HG03460 (cell line): ENCODE results near the gene STMN3.
"Not testable (repeated sequence)": the region's sequence is repeated elsewhere in the genome, so short reads cannot be mapped to it uniquely, and the experiment has no call there.

Experiments used
- ATAC-seq: cut with Tn5 transposase; IDR thresholded peaks from one replicate; pipeline ENCODE4 v1.9.1; 2021; ENCODE audit not compliant: unreplicated experiment

Gene STMN3

GRCh38 chr20:63617876-63618265, 35.4 kb downstream of the STMN3 start:
- ATAC-seq = no peak

- ATAC-seq = no peak
Observed at GRCh38 chr20:63617092-63617875, 35.9 kb downstream of the STMN3 start.

- not testable (repeated sequence) for ATAC-seq
Observed at GRCh38 chr20:63613863-63614594, 39.2 kb downstream of the STMN3 start.

GRCh38 chr20:63612276-63612931, 40.8 kb downstream of the STMN3 start:
- no peak for ATAC-seq

GRCh38 chr20:63611646-63612045, 41.6 kb downstream of the STMN3 start:
- no peak for ATAC-seq

- no peak for ATAC-seq
Observed at GRCh38 chr20:63610581-63611435, 42.4 kb downstream of the STMN3 start.

- no peak for ATAC-seq
Observed at GRCh38 chr20:63606686-63607085, 46.5 kb downstream of the STMN3 start.

- no peak for ATAC-seq
Observed at GRCh38 chr20:63602321-63602720, 50.9 kb downstream of the STMN3 start.

GRCh38 chr20:63601679-63602078, 51.5 kb downstream of the STMN3 start:
- ATAC-seq = not testable (repeated sequence)

- ATAC-seq = no peak
Observed at GRCh38 chr20:63599396-63600050, 53.7 kb downstream of the STMN3 start.

- no peak for ATAC-seq
Observed at GRCh38 chr20:63598479-63599395, 54.5 kb downstream of the STMN3 start.

- no peak for ATAC-seq
Observed at GRCh38 chr20:63597651-63598478, 55.4 kb downstream of the STMN3 start.

GRCh38 chr20:63596423-63596822, 56.8 kb downstream of the STMN3 start:
- no peak for ATAC-seq

- no peak for ATAC-seq
Observed at GRCh38 chr20:63595416-63596127, 57.7 kb downstream of the STMN3 start.

- ATAC-seq = no peak
Observed at GRCh38 chr20:63594043-63594561, 59.1 kb downstream of the STMN3 start.

- ATAC-seq = no peak
Observed at GRCh38 chr20:63592661-63593060, 60.6 kb downstream of the STMN3 start.

- ATAC-seq = no peak
Observed at GRCh38 chr20:63591786-63592355, 61.4 kb downstream of the STMN3 start.
